ENCODE measurements around the gene CLCF1.

The CLCF1 gene

DNA sequence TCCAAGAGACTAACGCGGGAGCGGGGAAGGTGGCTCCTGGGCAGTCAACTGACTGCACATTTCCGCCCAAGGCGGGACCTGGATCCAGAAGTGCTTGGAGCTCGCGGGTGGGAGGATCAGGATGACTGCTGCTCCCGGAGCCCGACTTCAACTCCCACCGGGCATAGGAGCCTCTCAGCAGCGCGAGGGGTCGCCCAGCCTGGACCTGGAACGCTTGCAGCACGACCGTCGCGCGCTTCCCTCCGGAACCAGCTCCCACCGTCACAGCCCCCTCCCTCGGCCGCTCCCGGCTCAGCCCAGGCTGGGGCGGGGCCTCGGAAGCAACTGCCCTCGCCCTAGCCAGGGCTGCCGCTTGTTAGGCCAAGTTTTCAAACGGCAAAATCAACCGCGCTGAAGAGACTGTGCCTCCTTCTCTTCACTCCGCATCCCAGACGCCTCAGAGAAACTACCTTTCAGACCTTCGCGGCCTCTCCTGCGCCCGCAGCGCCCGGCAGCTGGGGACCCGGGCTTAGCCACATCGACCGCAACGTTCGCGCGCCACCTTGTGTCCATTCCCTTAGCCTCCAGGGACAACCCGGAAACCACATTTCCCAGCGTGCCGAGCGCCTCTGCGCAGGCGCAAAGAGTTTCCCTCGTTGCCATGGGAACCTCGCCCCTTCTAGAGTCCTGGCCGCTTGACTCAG is 56.1 kb downstream of the CLCF1 start:
- H3K27ac ChIP-seq: peak overlapping the region; percentile 60 to 98 (median 91)
- H3K4me3 ChIP-seq: peak overlapping the region; percentile 63 to 90 (median 75)

DNA sequence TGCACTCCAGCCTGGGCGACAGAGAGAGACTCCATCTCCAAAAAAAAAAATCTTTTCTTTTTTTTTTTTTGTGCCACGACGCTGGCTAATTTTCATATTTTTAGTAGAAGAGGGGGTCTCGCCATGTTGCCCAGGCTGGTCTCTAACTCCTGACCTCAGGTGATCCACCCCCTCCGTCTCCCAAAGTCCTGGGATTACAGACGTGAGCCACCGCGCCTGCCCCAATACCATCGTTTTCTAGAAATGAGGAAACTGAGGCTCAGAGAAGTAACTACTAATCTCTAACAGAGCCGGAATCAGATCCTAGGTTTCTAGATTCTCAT is 56.6 kb downstream of the CLCF1 start:
- Histone ChIP-seq H3K4me3 (peak overlapping the region; percentile 63 to 90 (median 75)), H3K27ac (peak overlapping the region; percentile 60 to 98 (median 91))

DNA sequence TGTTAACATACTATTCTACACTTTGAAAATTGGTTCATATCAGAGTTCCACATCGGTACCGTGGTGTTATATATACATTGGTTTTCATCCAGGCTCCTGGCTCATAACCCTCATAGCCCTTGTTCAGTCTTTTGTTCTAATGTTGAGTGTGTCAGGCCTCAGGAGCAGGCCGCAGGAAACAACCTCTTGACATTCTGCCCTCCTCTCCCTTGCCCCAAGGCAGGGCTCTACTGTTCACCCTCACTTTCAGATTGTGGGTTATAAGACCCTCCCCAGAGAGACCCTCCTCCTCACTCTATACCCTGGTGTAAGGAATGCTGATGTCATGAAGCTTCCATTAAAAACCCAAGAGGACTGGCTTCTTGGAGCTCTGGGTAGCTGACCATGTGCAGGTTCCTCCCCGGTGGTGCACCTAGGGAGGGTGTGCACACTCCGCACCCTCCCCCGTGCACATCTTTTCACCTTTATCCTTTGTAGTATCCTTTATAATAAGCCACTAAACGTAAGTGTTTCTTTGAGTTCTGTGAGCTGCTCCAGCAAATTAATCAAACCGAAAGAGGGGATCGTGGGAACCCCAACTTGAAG is 58.0 kb downstream of the CLCF1 start:
- Histone ChIP-seq H3K27ac (peak overlapping the region in 6 of 21 experiments; percentile 15 to 94 (median 75)), H3K4me3 (no peak overlapping the region)

DNA sequence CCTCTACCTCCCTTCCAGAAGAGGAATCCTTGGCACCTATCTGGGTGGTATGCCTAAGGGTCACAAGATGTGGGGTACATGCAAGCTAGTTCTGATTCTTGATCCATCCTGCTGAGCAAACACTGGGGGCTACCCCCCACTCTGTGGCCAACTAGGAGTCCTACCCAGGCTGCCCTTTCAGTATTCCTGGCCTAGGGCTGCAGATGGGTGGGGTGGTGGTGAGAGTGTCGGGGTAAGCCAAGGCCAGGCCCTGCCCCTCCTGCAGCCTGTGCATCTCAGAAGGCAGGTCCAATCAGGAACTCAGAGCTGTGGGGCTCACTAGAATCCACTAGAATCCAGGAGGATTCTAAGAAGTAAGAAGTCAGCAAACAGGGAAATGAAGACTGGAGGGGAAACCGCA is 59.2 kb downstream of the CLCF1 start:
- H3K27ac ChIP-seq: peak overlapping the region in 12 of 21 experiments; percentile 22 to 93 (median 85)
- no peak overlapping the region for H3K4me3 ChIP-seq

Measured in skin epidermis (tissue), 12 donors.